ENCODE measurements around the gene FOXI1.

FOXI1 gene

GRCh38 chr5:170067574-170068170 lies 38.0 kb upstream of the FOXI1 start:
- no peaks in the 10 kb centered on the region for H3K27me3 ChIP-seq
- H3K4me1 ChIP-seq: no peaks in the 10 kb centered on the region
- no peaks in the 10 kb centered on the region for H3K9me3 ChIP-seq
- TF ChIP-seq CTCF (IDR thresholded peaks at IDR 0.05; ENCODE audit: low read depth, low read length): no peak
- no peaks in the 10 kb centered on the region for H3K36me3 ChIP-seq
- DNase-seq: no peak
- H3K4me3 ChIP-seq (ENCODE audit: low read depth, low read length): no peak overlapping the region

- no peaks in the 10 kb centered on the region for H3K4me1 ChIP-seq
- H3K36me3 ChIP-seq: no peaks in the 10 kb centered on the region
- DNase-seq: no peak
- no peaks in the 10 kb centered on the region for H3K27me3 ChIP-seq
- no peaks in the 10 kb centered on the region for H3K9me3 ChIP-seq
- TF ChIP-seq CTCF (IDR thresholded peaks at IDR 0.05; ENCODE audit: low read depth, low read length): no peak
- no peak overlapping the region for H3K4me3 ChIP-seq (ENCODE audit: low read depth, low read length)
Measured at GRCh38 chr5:170069512-170069911, 36.2 kb upstream of the FOXI1 start.

GRCh38 chr5:170070556-170071412 lies 34.9 kb upstream of the FOXI1 start:
- Histone ChIP-seq H3K4me1 (no peaks in the 10 kb centered on the region), H3K27me3 (no peaks in the 10 kb centered on the region), H3K4me3 (ENCODE audit: low read depth, low read length) (no peak overlapping the region), H3K36me3 (no peaks in the 10 kb centered on the region), H3K9me3 (no peaks in the 10 kb centered on the region)
- peak; percentile 71 for TF ChIP-seq CTCF (IDR thresholded peaks at IDR 0.05; ENCODE audit: low read depth, low read length)
- DNase-seq: peak; percentile 73

- Histone ChIP-seq H3K4me1 (no peaks in the 10 kb centered on the region), H3K9me3 (no peaks in the 10 kb centered on the region), H3K27me3 (no peaks in the 10 kb centered on the region), H3K36me3 (no peaks in the 10 kb centered on the region), H3K4me3 (ENCODE audit: low read depth, low read length) (no peak overlapping the region)
- no peak for TF ChIP-seq CTCF (IDR thresholded peaks at IDR 0.05; ENCODE audit: low read depth, low read length)
- DNase-seq: no peak
Measured at GRCh38 chr5:170071748-170072147, 33.9 kb upstream of the FOXI1 start.

GRCh38 chr5:170075696-170076095 lies 30.0 kb upstream of the FOXI1 start:
- no peak overlapping the region for H3K4me3 ChIP-seq (ENCODE audit: low read depth, low read length)
- H3K9me3 ChIP-seq: no peaks in the 10 kb centered on the region
- no peak for TF ChIP-seq CTCF (IDR thresholded peaks at IDR 0.05; ENCODE audit: low read depth, low read length)
- H3K4me1 ChIP-seq: no peaks in the 10 kb centered on the region
- no peak for DNase-seq
- H3K27me3 ChIP-seq: no peaks in the 10 kb centered on the region
- no peaks in the 10 kb centered on the region for H3K36me3 ChIP-seq

- no peaks in the 10 kb centered on the region for H3K9me3 ChIP-seq
- H3K4me1 ChIP-seq: no peaks in the 10 kb centered on the region
- H3K36me3 ChIP-seq: no peaks in the 10 kb centered on the region
- no peak overlapping the region for H3K4me3 ChIP-seq (ENCODE audit: low read depth, low read length)
- TF ChIP-seq CTCF (IDR thresholded peaks at IDR 0.05; ENCODE audit: low read depth, low read length): no peak
- DNase-seq: no peak
- no peaks in the 10 kb centered on the region for H3K27me3 ChIP-seq
Measured at GRCh38 chr5:170076211-170076610, 29.5 kb upstream of the FOXI1 start.
